IMR-90 (cell line): ENCODE measurements around the gene LMAN2. TPM values are rescaled to one million over a fixed set of nuclear protein-coding genes. Genes with fewer than 3 reads are reported as not detected.

Experiments used
- ATAC-seq: fragments of 200-7000 bp; cut with Tn5 transposase; 2 replicates; pipeline ENCODE4 v1.9.1; 2020; ENCODE audit warnings: low read depth, mild to moderate bottlenecking, moderate library complexity
- BruUV-seq: library from RNA; stranded (reverse); fragments of 400-500 nt; replicated peaks from 2 replicates; lab custom pipeline; 2021; lab: Mats Ljungman, UMichigan
- CTCF ChIA-PET: fragments of 300-600 bp; formaldehyde crosslinking; extraction: SDS; loops from one replicate; lab custom pipeline; 2021; ENCODE audit warnings: antibody characterized with exemption; lab: Yijun Ruan, JAX
- POLR2A ChIA-PET: fragments of 300-600 bp; sonication (Branson Sonifier 250); formaldehyde crosslinking; loops from one replicate; lab custom pipeline; 2022; ENCODE audit warnings: antibody characterized with exemption; ENCODE audit not compliant: unreplicated experiment; lab: Charles Lee
- DNase-seq: peaks from one replicate; pipeline ENCODE4 v3.0.0; 2013
- H2AFZ ChIP-seq: replicated peaks from 2 replicates; pipeline ENCODE3; 2013; ENCODE audit warnings: low read length, mild to moderate bottlenecking; ENCODE audit not compliant: poor library complexity
- H2AK5ac ChIP-seq: 2 replicates; pipeline ENCODE4 v1.6.1; 2013; ENCODE audit warnings: low read depth, low read length, inconsistent platforms
- H2AK9ac ChIP-seq: replicated peaks from 2 replicates; pipeline ENCODE3; 2013; ENCODE audit warnings: mild to moderate bottlenecking, low read depth, low read length, moderate library complexity; ENCODE audit not compliant: poor library complexity
- H2BK120ac ChIP-seq: 2 replicates; pipeline ENCODE4 v1.6.1; 2013; ENCODE audit warnings: low read depth, low read length, inconsistent platforms
- H2BK15ac ChIP-seq: 3 replicates; pipeline ENCODE4 v1.6.1; 2013; ENCODE audit warnings: low read depth, low read length, inconsistent platforms
- H2BK20ac ChIP-seq: 2 replicates; pipeline ENCODE4 v1.6.1; 2013; ENCODE audit warnings: low read depth, mild to moderate bottlenecking, inconsistent platforms, low read length, moderate library complexity
- H2BK5ac ChIP-seq: 2 replicates; pipeline ENCODE4 v1.6.1; 2013; ENCODE audit warnings: mild to moderate bottlenecking, low read depth, low read length, inconsistent platforms; ENCODE audit not compliant: poor library complexity, severe bottlenecking
- H3K14ac ChIP-seq: replicated peaks from 2 replicates; pipeline ENCODE4 v1.6.1; 2013; ENCODE audit warnings: low read depth, low read length, inconsistent platforms
- H3K18ac ChIP-seq: 2 replicates; pipeline ENCODE4 v1.6.1; 2013; ENCODE audit warnings: low read depth, low read length, control low read depth
- H3K23ac ChIP-seq: 2 replicates; pipeline ENCODE4 v1.6.1; 2013; ENCODE audit warnings: low read depth, low read length, inconsistent platforms
- H3K27ac ChIP-seq: 2 replicates; pipeline ENCODE4 v1.5.1; 2013; ENCODE audit warnings: mild to moderate bottlenecking, control low read depth, low read length; ENCODE audit not compliant: insufficient read depth
- H3K27me3 ChIP-seq: 2 replicates; pipeline ENCODE4 v1.6.1; 2013; ENCODE audit warnings: low read length; ENCODE audit not compliant: control insufficient read depth, insufficient read depth
- H3K36me3 ChIP-seq: 2 replicates; pipeline ENCODE4 v1.6.1; 2013; ENCODE audit warnings: low read length, mixed read lengths; ENCODE audit not compliant: control insufficient read depth, insufficient read depth
- H3K4ac ChIP-seq: 2 replicates; pipeline ENCODE4 v1.6.1; 2013; ENCODE audit warnings: low read depth, low read length, inconsistent platforms
- H3K4me1 ChIP-seq: 2 replicates; pipeline ENCODE4 v1.6.1; 2013; ENCODE audit warnings: low read length, mixed read lengths; ENCODE audit not compliant: control insufficient read depth, insufficient read depth
- H3K4me2 ChIP-seq: 2 replicates; pipeline ENCODE4 v1.6.1; 2013; ENCODE audit warnings: low read depth, mild to moderate bottlenecking, control low read depth, low read length, moderate library complexity
- H3K4me3 ChIP-seq: 2 replicates; pipeline ENCODE4 v1.5.1; 2013; ENCODE audit warnings: low read depth, mild to moderate bottlenecking, control low read depth, low read length, moderate library complexity; ENCODE audit not compliant: insufficient read depth
- H3K56ac ChIP-seq: 2 replicates; pipeline ENCODE4 v1.6.1; 2013; ENCODE audit warnings: low read length, inconsistent platforms; ENCODE audit not compliant: insufficient read depth; ENCODE audit errors: extremely low read depth
- H3K79me1 ChIP-seq, 2 experiments: 2 replicates each; pipeline ENCODE4 v1.6.1; 2013; ENCODE audit warnings: low read length in 2 of 2, inconsistent platforms in 1 of 2, low read depth in 1 of 2
- H3K9ac ChIP-seq: 2 replicates; pipeline ENCODE4 v1.6.1; 2013; ENCODE audit warnings: low read depth, low read length, control low read depth
- H3K9me1 ChIP-seq: 2 replicates; pipeline ENCODE4 v1.6.1; 2013; ENCODE audit warnings: low read length, inconsistent platforms; ENCODE audit not compliant: insufficient read depth
- H3K9me3 ChIP-seq: 2 replicates; pipeline ENCODE4 v1.6.1; 2013; ENCODE audit warnings: low read length; ENCODE audit not compliant: control insufficient read depth, insufficient read depth
- H4K20me1 ChIP-seq: 2 replicates; pipeline ENCODE4 v1.6.1; 2013; ENCODE audit warnings: low read length, inconsistent platforms; ENCODE audit not compliant: insufficient read depth
- H4K5ac ChIP-seq: 2 replicates; pipeline ENCODE4 v1.6.1; 2013; ENCODE audit warnings: mild to moderate bottlenecking, low read depth, low read length, control low read depth
- H4K8ac ChIP-seq, 2 experiments: 2 replicates each; pipeline ENCODE4 v1.6.1; 2013; ENCODE audit warnings: low read depth in 2 of 2, low read length in 2 of 2, control low read depth in 1 of 2, inconsistent platforms in 1 of 2
- H4K91ac ChIP-seq: 2 replicates; pipeline ENCODE4 v1.6.1; 2013; ENCODE audit warnings: low read depth, low read length, inconsistent platforms; ENCODE audit not compliant: insufficient read depth
- MAZ ChIP-seq: IDR thresholded peaks from 2 replicates; pipeline ENCODE4 v1.6.1; 2012; ENCODE audit warnings: low read depth, mild to moderate bottlenecking, low read length, improper control_type of control experiment, moderate library complexity, borderline replicate concordance
- RAD21 ChIP-seq: IDR thresholded peaks from 2 replicates; pipeline ENCODE4 v1.6.1; 2012; ENCODE audit warnings: low read length, improper control_type of control experiment
- USF2 ChIP-seq: fragments of 150-350 bp; IDR thresholded peaks from 2 replicates; pipeline ENCODE4 v1.6.1; 2017; ENCODE audit warnings: mild to moderate bottlenecking, antibody characterized with exemption, low read length, low read depth
- WGBS, 2 experiments: methylation state at CpG; one replicate each; pipeline versions ENCODE4 v1.1.5 to v1.1.7; 2013; ENCODE audit warnings: missing lambda C conversion rate in 2 of 2; ENCODE audit not compliant: insufficient read length in 1 of 2; ENCODE audit errors: extremely low coverage in 2 of 2; 5-methylcytosine and 5-hydroxymethylcytosine counted together
- dilution Hi-C: fragments of 300-500 bp; cut with HindIII; formaldehyde crosslinking; loops from one replicate; pipeline ENCODE4 v1.14.3; 2018; ENCODE audit warnings: low sequenced_read_pairs; ENCODE audit not compliant: unreplicated experiment
- in situ Hi-C: fragments of 300-500 bp; cut with MboI; formaldehyde crosslinking; loops from 3 replicates; pipeline ENCODE4 v1.14.3; 2019; ENCODE audit warnings: low sequenced_read_pairs, inconsistent platforms, mixed read lengths
- intact Hi-C: fragments of 100-400 bp; cut with micrococcal nuclease; formaldehyde crosslinking; loops from 2 replicates; pipeline ENCODE4 v1.10.0; 2022
- polyA plus RNA-seq, 3 experiments: library from polyadenylated mRNA; depleted of rRNA; stranded (reverse); fragments of >200 nt; gene quantifications; 2 replicates each; pipeline ENCODE4 v1.2.3, GENCODE V29; 2012; ENCODE audit warnings: low replicate concordance in 1 of 3
- total RNA-seq: library from RNA; depleted of rRNA; stranded (reverse); fragments of >200 nt; gene quantifications from 2 replicates; pipeline ENCODE4 v1.2.3, GENCODE V29; 2012

The LMAN2 gene
- total and polyA plus RNA-seq, 2 of the 4 experiments (the other 2 are of a cell fraction) = 253 to 303 TPM

GRCh38 chr5:177383181-177383580 lies 31.7 kb upstream of the LMAN2 start:
- CTCF ChIA-PET = interaction anchor here (1.0 kb wide), 1 partner anchor 13 kb away, joined by 3 read pairs; no protein-coding TSS in a partner anchor

More at GRCh38 chr5:177383181-177383580, 31.7 kb upstream of the LMAN2 start:
- no peak overlapping the region for H2BK5ac ChIP-seq
- DNase-seq = no peak
- no peak overlapping the region for H2BK20ac ChIP-seq
- BruUV-seq = no TSS peak
- ATAC-seq = no peak
- H2AK9ac ChIP-seq = no peak overlapping the region
- H3K18ac ChIP-seq = no peak overlapping the region
- no peaks in the 10 kb centered on the region for H3K9me3 ChIP-seq
- peaks cover 6% of the 10 kb centered on the region; the same call in 1 of the 2 replicates for H3K9me1 ChIP-seq
- dilution Hi-C loops (no loop called here), intact Hi-C loops (no loop called here), in situ Hi-C loops (no loop called here)
- no peak overlapping the region for H4K8ac ChIP-seq
- 60% methylated on average over 1 of the region's 9 CpGs; no CpG with 5 or more reads in 1 of the 2 experiments for WGBS, 2 experiments
- H4K5ac ChIP-seq = no peak overlapping the region
- H3K56ac ChIP-seq = no peak overlapping the region
- H3K4me3 ChIP-seq = no peak overlapping the region
- H3K14ac ChIP-seq = no peak overlapping the region
- H3K23ac ChIP-seq = no peak overlapping the region
- H3K4me1 ChIP-seq = peaks cover 9% of the 10 kb centered on the region; the same call in 1 of the 2 replicates
- TF ChIP-seq RAD21 (no peak), MAZ (no peak), USF2 (no peak)
- H2AK5ac ChIP-seq = no peak overlapping the region
- no peak overlapping the region for H2AFZ ChIP-seq
- H3K36me3 ChIP-seq = no peaks in the 10 kb centered on the region
- H3K4me2 ChIP-seq = no peak overlapping the region
- H2BK15ac ChIP-seq = no peak overlapping the region
- no peak overlapping the region for H4K91ac ChIP-seq
- no peaks in the 10 kb centered on the region for H4K20me1 ChIP-seq
- H3K4ac ChIP-seq = no peak overlapping the region
- no peak overlapping the region for H3K27ac ChIP-seq
- no peaks in the 10 kb centered on the region for H3K79me1 ChIP-seq
- H3K27me3 ChIP-seq = peaks cover 37% of the 10 kb centered on the region
- H2BK120ac ChIP-seq = no peak overlapping the region
- POLR2A ChIA-PET = no interaction called here
- no peak overlapping the region for H3K9ac ChIP-seq
